AG04450 (cell line): ENCODE measurements around the gene TAB2. TPM values are rescaled to one million over a fixed set of nuclear protein-coding genes. Genes with fewer than 3 reads are reported as not detected.

ENCODE experiments used
- CTCF ChIA-PET: fragments of 300-600, 350-600 bp; formaldehyde crosslinking; extraction: SDS; loops from one replicate; lab custom pipeline; 2022; ENCODE audit warnings: antibody characterized with exemption, inconsistent platforms; lab: Charles Lee
- POLR2A ChIA-PET: fragments of 350-600 bp; formaldehyde crosslinking; extraction: SDS; loops from one replicate; lab custom pipeline; 2021; ENCODE audit warnings: antibody characterized with exemption, inconsistent platforms; lab: Yijun Ruan, JAX
- DNase-seq: peaks from one replicate; pipeline ENCODE4 v3.0.0-alpha.2; 2011; ENCODE audit warnings: low read depth, low spot score
- H3K27ac ChIP-seq: one replicate; pipeline ENCODE4 v1.5.1; 2012; ENCODE audit warnings: low read depth, low read length, control low read depth
- H3K27me3 ChIP-seq: one replicate; pipeline ENCODE4 v1.6.0; 2012; ENCODE audit warnings: low read length; ENCODE audit not compliant: control insufficient read depth, insufficient read depth
- H3K4me3 ChIP-seq: 2 replicates; pipeline ENCODE4 v1.5.1; 2011; ENCODE audit warnings: mild to moderate bottlenecking, low read depth, low read length, control low read depth
- H3K9me3 ChIP-seq: 2 replicates; pipeline ENCODE4 v1.5.1; 2012; ENCODE audit warnings: low read length; ENCODE audit not compliant: control insufficient read depth, insufficient read depth
- CTCF ChIP-seq: IDR thresholded peaks from 2 replicates; pipeline ENCODE4 v1.5.1; 2011; ENCODE audit warnings: low read depth, low read length, control low read depth, inconsistent platforms
- polyA plus RNA-seq: library from polyadenylated mRNA; depleted of rRNA; stranded (reverse); fragments of >200 nt; gene quantifications from 2 replicates; pipeline ENCODE4 v1.2.3, GENCODE V29; 2011

Gene TAB2
- polyA plus RNA-seq, 1 experiment: 61.1 TPM

GRCh38 chr6:149380523-149380922, 63.0 kb downstream of the TAB2 start:
- Histone ChIP-seq H3K9me3 (no peaks in the 10 kb centered on the region), H3K27me3 (no peaks in the 10 kb centered on the region), H3K27ac (no peak overlapping the region), H3K4me3 (no peak overlapping the region)
- ChIA-PET CTCF (no interaction called here), POLR2A (no interaction called here)
- DNase-seq: no peak
- TF ChIP-seq CTCF: no peak

- Histone ChIP-seq H3K9me3 (no peaks in the 10 kb centered on the region), H3K27ac (no peak overlapping the region), H3K27me3 (no peaks in the 10 kb centered on the region), H3K4me3 (no peak overlapping the region)
- POLR2A ChIA-PET: no interaction called here
- no peak for TF ChIP-seq CTCF
- CTCF ChIA-PET: interaction anchor here (1.7 kb wide), 1 partner anchor 134 kb away, joined by 3 read pairs; no protein-coding TSS in a partner anchor
- DNase-seq: no peak
These were observed 65.9 kb downstream of the TAB2 start for GRCh38 chr6:149383371-149383770.

- H3K4me3 ChIP-seq: no peak overlapping the region
- POLR2A ChIA-PET: no interaction called here
- no peak for DNase-seq
- no peak overlapping the region for H3K27ac ChIP-seq
- CTCF ChIA-PET: no interaction called here
- H3K27me3 ChIP-seq: no peaks in the 10 kb centered on the region
- no peaks in the 10 kb centered on the region for H3K9me3 ChIP-seq
- TF ChIP-seq CTCF: no peak
These were observed 67.0 kb downstream of the TAB2 start for GRCh38 chr6:149384464-149384863.

- no peak for DNase-seq
- no peaks in the 10 kb centered on the region for H3K27me3 ChIP-seq
- H3K4me3 ChIP-seq: no peak overlapping the region
- TF ChIP-seq CTCF: no peak
- no peak overlapping the region for H3K27ac ChIP-seq
- H3K9me3 ChIP-seq: no peaks in the 10 kb centered on the region
- POLR2A ChIA-PET: no interaction called here
- CTCF ChIA-PET: interaction anchor here (0.6 kb wide), 1 partner anchor 9 kb away, joined by 3 read pairs; no protein-coding TSS in a partner anchor
These were observed 68.6 kb downstream of the TAB2 start for GRCh38 chr6:149385998-149386646.

GRCh38 chr6:149387779-149388512, 70.4 kb downstream of the TAB2 start:
- Histone ChIP-seq H3K27ac (no peak overlapping the region), H3K4me3 (no peak overlapping the region), H3K9me3 (no peaks in the 10 kb centered on the region), H3K27me3 (no peaks in the 10 kb centered on the region)
- CTCF ChIA-PET: interaction anchor here (0.7 kb wide), 1 partner anchor 374 kb away, joined by 3 read pairs; no protein-coding TSS in a partner anchor
- POLR2A ChIA-PET: no interaction called here
- no peak for TF ChIP-seq CTCF
- no peak for DNase-seq
